ENCODE data around the gene AFF3.
"Not testable (repeated sequence)": the region's sequence is repeated elsewhere in the genome, so short reads cannot be mapped to it uniquely, and the experiment has no call there.

AFF3 gene

DNA sequence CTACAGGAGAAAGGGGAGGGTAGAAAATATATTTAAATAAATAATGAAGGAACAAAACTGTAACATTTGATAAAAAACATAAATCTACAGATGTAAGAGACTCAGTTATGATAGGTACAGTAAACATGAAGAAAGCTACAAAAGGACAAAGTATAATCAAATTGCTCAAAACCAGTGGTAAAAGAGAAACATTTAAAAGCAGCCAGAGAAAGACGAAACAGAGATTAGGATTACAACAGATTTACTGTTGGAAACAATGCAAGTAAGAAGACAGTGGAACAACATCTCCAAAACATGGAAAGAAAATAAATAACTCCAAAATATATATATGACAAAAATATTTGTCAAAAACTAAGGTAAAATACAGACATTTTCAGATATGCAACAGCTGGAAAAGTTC, 344.9 kb downstream of the AFF3 start:
- DNase-seq (ENCODE audit: low read depth in 3 of 3), result no peak

DNA sequence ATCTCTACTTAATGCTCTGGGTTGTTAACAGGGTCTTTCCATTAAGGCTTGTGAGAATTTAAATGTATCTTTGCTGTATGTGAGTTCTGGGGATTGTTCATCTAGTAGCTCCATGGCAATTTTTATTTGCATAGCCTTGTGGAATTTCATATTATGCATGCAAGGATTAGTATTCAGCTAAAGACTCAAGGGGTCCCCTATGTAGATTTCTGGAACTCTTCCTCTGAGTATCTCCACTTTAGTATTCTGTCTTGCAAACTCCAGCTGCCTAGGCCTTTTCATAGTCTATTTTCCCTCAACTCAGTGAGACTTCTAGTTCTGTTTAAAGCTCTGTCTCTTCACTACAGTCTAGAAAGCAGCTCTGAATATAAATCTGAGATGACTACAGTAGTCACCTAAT, 348.0 kb downstream of the AFF3 start:
- DNase-seq (ENCODE audit: low read depth in 3 of 3), result no peak

DNA sequence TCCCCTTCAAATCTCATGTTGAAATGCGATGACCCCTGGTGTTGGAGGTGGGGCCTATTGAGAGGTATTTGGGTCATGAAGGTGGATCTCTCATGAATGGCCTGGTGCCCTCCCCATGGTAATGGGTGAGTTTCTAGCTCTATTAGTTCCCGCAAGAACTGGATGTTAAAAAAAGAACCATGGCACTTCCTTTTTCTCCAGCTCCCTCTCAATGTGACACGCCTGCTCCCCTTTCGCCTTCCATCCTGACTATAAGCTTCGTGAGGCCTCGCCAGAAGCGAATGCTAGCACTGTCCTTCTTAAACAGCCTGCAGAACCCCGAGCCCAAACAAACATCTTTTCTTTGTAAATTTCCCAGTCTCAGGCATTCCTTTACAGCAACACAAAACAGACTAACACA, 349.4 kb downstream of the AFF3 start:
- no peak for DNase-seq (ENCODE audit: low read depth in 3 of 3)

DNA sequence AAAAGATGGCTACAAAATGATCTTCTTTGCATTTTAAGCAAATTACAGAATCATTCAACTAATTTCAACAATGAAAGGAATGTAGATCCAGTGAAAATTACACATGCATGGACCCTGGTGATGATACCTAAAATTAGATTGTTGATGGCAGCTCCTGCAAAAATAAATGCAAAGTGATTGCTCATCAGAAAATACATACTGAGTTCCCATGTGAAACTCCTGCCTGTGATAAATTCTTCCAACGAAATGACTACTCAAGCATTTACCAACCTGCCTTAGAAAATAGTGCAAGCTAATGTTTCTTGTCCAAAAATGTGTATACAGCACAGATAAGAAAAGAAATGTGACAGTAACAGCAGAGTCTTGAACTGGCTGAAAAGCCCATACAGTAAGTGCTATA, 352.5 kb downstream of the AFF3 start:
- DNase-seq (ENCODE audit: low read depth in 3 of 3), result no peak

DNA sequence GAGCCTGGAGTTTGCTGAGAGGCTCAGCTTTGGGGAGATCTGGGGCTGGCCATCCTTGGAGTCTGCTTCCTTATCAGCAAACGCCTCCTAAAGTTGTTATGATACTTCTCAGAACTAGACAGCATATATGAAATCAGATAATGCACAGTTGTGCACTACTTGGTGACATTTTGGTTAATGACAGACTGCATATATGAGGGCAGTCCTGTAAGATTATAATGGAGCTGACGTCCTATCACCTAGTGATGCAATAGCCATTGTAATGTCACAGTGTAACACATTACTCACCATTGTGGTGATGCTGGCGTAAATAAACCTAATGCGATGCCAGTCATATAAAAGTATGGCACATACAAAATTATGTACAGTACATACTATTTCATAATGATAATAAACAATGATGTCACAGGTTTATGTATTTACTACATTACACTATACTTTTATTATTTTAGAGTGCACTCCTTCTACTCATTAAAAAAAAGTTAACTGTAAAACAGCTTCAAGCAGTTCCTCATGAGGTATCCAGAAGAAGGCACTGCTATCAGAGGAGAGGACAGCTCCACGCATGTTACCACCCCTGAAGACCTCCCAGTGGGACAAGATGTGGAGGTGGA, 354.5 kb downstream of the AFF3 start:
- no peak for DNase-seq (ENCODE audit: low read depth in 3 of 3)

DNA sequence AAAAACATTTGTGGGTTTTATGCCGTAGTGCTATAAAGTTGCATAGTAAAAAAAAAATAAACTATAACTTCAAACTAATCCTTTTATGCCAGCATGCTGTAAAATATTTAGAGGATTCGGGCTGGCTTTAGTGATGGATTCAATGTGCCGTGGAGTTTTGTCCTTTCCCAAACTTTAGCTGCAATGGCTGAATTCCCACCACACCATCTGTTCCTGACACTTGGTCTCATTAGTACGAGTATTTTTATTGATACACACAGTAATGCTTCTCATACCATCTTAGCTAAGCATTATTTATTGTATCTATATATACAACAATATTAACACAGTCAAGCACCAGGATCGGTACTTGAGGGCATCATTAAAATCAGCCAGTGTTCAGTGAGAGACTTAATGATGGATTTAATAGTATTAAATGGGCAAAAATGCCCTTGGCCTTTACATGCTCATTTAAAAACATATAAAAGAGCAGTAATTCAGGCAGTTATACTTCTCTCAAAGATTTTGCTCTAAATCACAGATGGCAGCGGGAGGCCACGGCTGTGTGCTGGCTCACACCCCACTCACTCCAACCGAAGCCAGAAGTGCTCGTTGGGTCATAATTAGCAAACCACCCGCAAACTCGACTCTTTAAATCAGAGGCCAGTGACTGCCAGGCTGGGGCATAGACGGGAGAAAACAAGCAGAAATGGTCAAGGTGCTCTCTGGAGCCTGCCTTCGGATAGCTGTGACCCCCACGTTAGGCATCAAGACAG, 355.6 kb downstream of the AFF3 start:
- no peak for DNase-seq (ENCODE audit: low read depth in 3 of 3)

DNA sequence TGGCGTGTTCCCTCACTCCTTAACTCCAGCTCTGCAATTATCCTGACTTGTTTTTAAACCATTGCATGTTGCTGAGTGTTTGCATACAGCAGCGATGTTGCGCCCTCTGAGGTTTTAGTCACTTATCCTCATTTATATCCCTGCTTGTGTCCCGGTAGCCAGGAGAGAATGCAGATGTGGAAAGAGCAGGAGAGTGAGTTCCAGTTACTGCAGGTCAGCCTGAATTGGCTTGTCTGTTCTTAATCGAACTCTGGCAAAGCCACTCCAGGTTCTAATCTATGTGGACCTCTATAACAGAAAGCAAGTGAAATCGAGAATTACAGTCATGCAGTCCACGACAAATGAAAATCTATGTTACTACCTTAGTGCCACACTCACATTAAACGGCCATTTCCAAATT, 357.4 kb downstream of the AFF3 start:
- DNase-seq (ENCODE audit: low read depth in 3 of 3), result no peak

DNA sequence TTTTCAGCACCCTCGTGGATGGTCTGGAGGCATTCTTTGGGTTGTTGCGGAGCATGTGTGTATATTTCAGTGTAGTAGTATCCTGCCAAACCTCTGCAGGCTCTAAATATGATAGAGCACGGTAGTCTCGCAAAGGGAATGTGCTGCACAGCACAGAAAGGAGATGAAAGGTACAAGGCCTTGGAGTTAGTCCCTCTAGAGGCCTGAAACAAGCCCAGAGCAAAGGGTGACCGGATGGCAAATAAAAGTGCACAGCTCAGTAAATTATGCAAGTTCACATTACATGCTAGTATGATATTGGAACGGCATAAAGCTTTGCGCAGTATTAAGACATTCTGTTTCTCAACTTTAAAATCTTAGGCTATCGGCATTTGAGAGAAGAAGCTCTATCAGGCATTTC, 358.1 kb downstream of the AFF3 start:
- no peak for DNase-seq (ENCODE audit: low read depth in 3 of 3)

DNA sequence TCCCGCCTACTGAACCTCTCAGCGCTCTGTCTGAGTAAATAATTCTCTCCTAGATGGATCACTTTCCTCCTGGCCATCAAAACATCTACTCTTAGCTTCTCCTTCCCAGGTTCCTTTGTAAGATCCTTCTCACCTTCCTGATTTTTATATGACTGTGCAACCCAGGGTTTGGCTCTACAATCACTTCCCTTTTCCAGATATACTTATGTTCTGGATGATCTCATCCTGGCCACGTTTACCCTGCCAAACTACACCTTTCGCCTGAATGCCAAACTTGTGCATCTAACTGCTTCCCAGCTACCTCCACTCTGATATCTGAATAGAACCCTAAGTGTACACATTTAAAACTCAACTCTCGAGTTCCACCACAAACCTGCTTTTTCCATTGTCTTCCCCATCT, 362.1 kb downstream of the AFF3 start:
- no peak for DNase-seq (ENCODE audit: low read depth in 3 of 3)

DNA sequence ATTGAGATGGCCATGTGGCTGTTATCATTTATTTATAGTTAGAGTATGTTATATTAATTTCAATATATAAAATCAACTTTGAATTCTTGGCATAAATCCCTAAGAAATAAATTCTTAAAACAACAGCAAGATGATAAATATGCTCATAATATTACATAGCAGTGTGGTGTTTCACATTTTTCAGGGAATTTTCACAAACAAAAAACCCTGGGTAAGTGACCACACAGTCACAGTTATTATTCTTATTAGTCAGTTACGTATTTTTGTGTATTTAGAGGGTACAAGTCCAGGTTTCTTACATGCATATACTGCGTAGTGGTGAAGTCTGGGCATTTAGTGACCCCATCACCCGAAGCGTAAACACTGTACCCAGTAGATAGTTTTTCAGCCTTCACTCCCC, 363.1 kb downstream of the AFF3 start:
- no peak for DNase-seq (ENCODE audit: low read depth in 3 of 3)

DNA sequence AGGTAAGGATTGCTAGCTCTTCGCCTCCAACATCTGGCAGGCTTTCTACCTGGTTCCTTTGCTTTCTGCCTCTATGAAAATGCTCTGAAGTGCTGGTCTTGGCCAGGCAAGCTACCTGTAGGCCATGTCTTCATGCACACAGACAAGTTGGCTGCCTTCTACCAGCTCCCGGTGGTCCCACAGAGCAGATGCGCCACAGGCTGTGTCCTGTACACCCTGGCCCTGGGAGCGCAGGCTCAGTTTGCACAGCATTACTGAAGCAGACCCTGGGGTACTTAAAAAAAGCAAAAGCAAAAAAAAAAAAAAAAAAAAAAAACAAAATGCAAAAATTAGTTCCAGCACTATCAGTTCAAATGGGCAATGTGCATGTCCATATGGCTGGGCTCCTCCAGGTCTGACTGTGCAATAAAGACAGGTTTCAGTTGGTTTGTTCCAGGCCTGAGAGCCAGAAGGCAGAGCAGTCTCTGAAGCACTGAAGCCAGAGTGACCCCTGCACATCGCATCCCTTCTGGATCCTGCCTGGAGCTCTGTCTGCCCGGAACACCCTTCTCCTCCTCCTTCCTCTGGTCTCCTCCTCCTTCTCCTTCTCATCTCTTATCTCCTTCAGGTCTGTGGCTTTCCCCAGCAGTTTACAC, 364.6 kb downstream of the AFF3 start:
- DNase-seq (ENCODE audit: low read depth in 3 of 3), result no peak

DNA sequence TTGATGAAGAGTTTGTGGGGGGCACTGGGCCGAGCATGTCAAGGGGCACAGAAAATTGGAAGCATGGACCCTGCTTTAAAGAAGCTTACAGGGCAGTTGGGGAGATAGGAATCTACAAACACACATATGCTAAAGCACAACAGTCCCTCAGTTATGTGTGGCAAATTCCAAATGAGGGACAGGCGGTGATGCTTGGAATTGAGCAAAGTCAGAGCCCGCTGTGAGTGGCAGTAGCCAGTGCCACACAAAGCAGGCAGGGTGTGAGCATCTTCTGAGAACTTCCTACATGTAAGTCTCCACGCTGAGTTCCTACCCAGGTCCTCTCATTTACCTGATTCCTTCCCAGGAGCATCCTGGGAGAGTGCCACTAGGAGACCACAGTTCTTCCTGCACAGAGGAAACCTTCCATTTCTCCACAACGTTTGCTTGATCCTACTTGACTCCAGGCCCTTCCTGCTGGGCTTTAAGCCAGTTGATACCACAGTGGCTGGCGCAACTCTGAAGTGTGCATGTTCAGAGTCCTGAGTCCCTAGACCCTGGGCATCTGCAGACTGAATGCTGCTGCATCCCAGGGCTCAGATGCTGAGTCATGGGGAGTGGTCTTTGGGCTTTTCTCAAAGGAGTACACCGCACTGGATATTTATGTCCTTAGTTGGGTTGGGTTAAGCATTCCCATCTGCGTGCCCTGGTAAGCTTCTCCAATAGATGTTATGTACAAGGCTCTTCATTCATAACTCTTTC, 365.3 kb downstream of the AFF3 start:
- DNase-seq (ENCODE audit: low read depth in 3 of 3), result no peak

DNA sequence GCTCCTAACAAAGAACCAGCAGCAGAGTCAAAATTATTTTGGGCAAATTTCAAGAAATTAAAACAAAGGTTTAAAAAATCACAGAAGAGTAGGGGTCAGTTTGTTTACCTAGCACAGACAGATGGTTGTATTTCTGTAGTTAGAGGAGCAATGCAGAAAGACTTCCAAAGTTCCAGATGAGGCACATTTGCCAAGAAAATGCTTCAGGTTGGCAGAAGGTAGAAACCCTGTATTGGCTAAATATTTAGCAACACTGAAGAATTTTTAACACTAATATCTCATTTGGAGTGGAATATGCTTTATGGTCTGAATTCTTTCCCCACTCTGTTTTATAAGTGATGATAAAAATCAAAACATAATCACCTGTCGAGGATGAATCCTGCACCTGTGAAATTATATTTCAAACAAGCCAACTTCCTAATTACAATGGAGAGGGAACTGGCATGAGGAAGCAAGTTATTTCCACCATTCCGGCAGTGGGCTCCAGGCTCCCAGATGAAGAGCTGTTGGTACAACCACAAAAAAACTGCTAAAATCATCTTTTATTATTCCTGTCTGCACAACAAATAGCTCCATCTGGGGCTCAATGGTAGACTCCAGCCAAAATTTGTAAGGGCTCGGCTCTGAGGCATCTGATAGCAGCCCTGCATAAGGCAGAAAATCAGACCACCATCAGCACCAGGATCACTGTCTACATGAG, 366.0 kb downstream of the AFF3 start:
- no peak for DNase-seq (ENCODE audit: low read depth in 3 of 3)

DNA sequence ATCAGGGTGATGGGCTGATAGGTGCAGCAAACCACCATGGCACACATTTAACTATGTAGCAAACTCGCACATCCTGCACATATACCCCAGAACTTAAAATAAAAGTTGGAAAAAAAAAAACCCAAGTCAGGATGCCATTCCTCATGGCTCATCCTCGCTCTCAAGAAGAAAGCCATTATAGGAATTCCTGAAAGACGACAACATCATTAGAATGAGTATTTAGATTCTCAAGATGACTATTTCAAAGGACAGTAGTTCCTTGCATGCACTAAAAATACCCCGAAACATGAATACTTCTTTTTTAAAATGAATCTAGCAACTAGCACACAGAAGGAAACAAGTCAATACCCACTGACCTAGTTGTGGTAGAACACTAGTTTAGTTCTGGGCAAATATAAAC, 366.8 kb downstream of the AFF3 start:
- no peak for DNase-seq (ENCODE audit: low read depth in 3 of 3)

DNA sequence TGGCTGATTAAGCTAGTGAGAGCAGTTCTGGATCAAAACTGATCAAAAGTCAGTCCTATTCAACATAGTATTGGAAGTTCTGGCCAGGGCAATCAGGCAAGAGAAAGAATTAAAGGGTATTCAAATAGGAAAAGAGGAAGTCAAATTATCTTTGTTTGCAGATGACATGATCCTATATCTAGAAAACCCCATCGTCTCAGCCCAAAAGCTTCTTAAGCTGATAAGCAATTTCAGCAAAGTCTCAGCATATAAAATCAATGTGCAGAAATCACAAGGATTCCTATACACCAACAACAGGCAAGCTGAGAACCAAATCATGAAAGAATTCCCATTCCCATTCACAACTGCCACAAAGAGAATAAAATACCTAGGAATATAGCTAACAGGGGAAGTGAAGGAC, 368.7 kb downstream of the AFF3 start:
- not testable (repeated sequence) for DNase-seq (ENCODE audit: low read depth in 3 of 3)

DNA sequence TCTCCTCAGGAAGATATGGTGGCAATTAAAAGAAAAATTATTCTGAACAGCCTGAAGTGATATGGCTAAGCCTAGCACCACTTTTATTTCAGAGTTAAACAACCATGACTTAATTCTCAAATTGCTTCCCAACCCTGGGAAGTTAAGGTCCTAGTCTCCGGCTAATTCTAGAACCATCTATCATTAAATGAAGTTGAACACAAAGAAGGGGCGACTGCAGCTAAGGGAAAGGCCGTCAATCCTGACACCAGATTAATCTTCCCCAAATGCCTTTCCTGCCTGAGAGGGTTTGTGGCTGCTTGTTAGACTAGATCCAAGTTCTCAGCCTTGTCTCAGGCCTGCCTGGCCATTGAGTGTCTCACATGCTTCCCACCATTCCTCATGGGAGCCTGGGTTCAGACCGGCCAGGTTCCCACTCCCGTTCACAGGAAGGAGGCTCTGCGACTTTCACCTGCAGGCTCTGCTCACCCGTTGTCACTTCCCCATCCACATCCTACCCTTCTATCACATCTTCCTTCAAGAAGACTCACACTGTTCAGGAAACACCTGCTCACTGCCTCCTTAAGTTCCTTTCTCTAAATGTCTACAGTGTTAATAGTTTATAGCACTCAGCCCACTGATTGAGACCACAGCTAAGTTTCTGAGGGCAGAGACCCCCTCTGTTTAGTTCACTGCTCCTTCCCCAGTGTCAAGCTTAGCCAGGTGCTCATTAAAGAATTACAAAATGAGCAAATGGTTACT, 369.6 kb downstream of the AFF3 start:
- no peak for DNase-seq (ENCODE audit: low read depth in 3 of 3)

DNA sequence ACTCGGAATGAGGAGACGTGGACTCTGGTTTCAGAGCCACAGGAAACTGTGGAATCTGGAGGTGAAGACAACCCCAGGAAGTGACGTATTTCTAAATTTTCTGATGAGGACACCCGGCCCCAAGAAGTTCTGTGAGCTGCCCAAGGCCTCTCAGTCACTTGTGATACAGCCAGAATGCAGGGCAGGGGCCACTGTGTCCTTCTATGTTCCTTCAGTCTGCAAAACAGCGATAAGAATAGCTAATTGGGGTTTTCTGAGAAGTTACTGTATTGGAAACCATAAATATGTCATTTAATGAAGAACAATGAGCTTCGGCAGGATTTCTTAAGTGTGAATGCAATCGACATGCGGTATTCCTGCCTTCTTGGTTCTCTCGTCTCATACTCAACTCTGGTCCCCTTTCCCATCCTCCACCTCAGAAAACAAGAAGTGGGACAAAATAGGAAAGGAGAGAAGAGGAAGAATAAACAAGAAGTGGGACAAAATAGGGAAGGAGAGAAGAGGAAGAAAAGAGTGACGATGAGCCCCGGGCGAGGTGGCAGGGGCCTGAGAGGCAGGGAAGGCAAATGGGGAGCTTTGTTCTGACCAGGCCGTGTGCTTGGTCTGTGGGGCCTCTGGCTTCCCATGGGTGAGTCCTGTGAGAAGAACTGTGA, 370.6 kb downstream of the AFF3 start:
- no peak for DNase-seq (ENCODE audit: low read depth in 3 of 3)

DNA sequence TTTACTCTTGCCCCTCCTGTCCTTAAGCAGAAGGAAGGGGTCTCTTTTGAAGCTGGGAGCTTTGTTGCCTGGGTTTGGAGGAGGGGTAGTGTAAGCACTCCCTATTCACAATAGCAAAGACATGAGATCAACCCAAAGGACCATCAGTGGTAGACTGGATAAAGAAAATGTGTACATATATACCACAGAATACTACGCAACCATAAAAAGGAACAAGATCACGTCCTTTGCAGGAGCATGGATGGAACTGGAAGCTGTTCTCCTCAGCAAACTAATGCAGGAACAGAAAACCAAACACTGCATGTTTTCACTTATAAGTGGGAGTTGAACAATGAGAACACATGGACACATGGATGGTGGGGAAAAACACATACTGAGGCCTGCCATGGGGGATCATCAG, 371.5 kb downstream of the AFF3 start:
- no peak for DNase-seq (ENCODE audit: low read depth in 3 of 3)

DNA sequence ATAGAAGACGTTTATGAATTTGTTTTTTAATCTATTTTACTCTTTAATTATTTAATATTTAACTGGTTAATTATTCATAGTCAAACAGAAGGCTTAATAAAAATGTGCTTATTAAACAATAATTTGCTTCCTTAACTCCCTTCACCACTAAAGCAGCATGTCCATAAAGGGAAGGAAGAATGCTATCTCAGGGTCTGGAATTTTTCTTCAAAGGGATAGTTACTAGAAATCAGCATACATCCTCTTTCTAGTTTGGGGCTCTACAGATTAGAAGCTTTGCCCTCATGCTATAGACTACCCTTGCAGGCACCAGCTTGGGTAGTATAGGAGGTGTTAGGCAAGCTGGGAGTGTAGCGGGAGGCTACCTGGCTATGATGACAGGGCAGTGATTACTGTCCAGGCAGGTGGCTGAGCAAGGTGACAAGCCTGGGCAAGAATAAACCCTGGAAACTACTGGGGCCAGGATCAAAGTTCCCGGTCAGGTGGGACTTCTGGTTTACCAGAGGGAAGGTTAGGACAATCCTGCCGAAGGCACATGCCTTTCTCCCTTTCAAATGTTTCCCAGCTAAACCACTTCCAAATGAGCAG, 376.6 kb downstream of the AFF3 start:
- no peak for DNase-seq (ENCODE audit: low read depth in 3 of 3)

DNA sequence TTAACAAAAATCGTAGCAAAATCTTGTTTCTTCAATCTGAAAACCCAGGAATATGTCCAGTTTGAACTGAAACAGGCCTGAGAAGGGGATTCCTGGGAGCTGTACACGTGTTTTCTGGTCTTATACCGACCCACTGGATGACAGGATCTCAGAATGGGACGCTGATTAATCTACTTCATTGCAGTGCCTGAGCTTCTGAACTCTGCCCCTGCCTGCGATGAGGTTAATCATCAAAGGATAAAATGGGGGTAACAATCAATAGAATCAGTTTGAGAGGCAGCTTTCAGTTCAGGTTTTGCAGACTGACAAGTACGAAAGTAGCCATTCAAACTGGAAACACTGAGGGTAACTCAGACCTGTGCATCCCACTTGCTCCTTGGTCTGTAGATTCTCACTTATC, 378.6 kb downstream of the AFF3 start:
- no peak for DNase-seq (ENCODE audit: low read depth in 3 of 3)

Measured in stimulated activated CD4-positive, alpha-beta T cell treated with anti-CD3 and anti-CD28 coated beads, TNF-alpha, amount 100 ng/mL, for 24 hours (primary cell).